HEK293 (cell line): ENCODE measurements around the gene CHD5.

ENCODE experiments used
- CTCF ChIA-PET: fragments of 350-600 bp; formaldehyde crosslinking; extraction: SDS; loops from one replicate; lab custom pipeline; 2021; ENCODE audit warnings: antibody characterized with exemption; lab: Yijun Ruan, JAX
- POLR2A ChIA-PET: fragments of 300-600 bp; formaldehyde crosslinking; extraction: SDS; loops from one replicate; lab custom pipeline; 2020; ENCODE audit warnings: antibody characterized with exemption, inconsistent platforms; lab: Yijun Ruan, JAX
- H3K27ac ChIP-seq: fragments of 200-500 bp; sonication (Bioruptor generic); 2 replicates; pipeline ENCODE4 v1.5.1; 2014; ENCODE audit warnings: low read depth, low read length, control low read depth, inconsistent platforms; ENCODE audit errors: extremely low read depth
- H3K36me3 ChIP-seq, 2 experiments: fragments of 200-500 bp in 1 of 2; sonication (Bioruptor generic) in 1 of 2; 1 replicate in 1 of 2; 2 replicates in 1 of 2; pipeline ENCODE4 v1.5.1; 2014 to 2017; ENCODE audit warnings: inconsistent platforms in 2 of 2, low read length in 2 of 2; ENCODE audit not compliant: control insufficient read depth in 2 of 2, insufficient read depth in 1 of 2
- H3K4me1 ChIP-seq: fragments of 200-500 bp; sonication (Bioruptor generic); 2 replicates; pipeline ENCODE4 v1.5.1; 2014; ENCODE audit warnings: mild to moderate bottlenecking, low read length, inconsistent platforms; ENCODE audit not compliant: control insufficient read depth, insufficient read depth
- H3K4me3 ChIP-seq: 2 replicates; pipeline ENCODE4 v1.5.1; 2011; ENCODE audit warnings: low read depth, mild to moderate bottlenecking, control low read depth, low read length, moderate library complexity
- H3K9me3 ChIP-seq: fragments of 200-500 bp; sonication (Bioruptor generic); 2 replicates; pipeline ENCODE4 v1.5.1; 2014; ENCODE audit warnings: low read depth, low read length, inconsistent platforms; ENCODE audit not compliant: control insufficient read depth, insufficient read depth
- HIC1 ChIP-seq: fragments of 450-650 bp; formaldehyde crosslinking; IDR thresholded peaks from 2 replicates; pipeline ENCODE4 v1.5.1; 2016; ENCODE audit warnings: missing biosample characterization, missing genetic modification characterization
- HOXA7 ChIP-seq: sonication (generic); formaldehyde crosslinking; IDR thresholded peaks from 2 replicates; pipeline ENCODE4 v1.8.1; 2022; ENCODE audit warnings: missing genetic modification reagents, borderline replicate concordance
- KLF16 ChIP-seq: fragments of 450-650 bp; formaldehyde crosslinking; IDR thresholded peaks from 2 replicates; pipeline ENCODE4 v1.5.1; 2017; ENCODE audit warnings: missing biosample characterization, missing genetic modification characterization
- SP3 ChIP-seq: fragments of 450-650 bp; formaldehyde crosslinking; IDR thresholded peaks from 2 replicates; pipeline ENCODE4 v1.5.1; 2016; ENCODE audit warnings: missing biosample characterization, missing genetic modification characterization
- ZBTB17 ChIP-seq: fragments of 450-650 bp; formaldehyde crosslinking; IDR thresholded peaks from 2 replicates; pipeline ENCODE4 v1.5.1; 2016; ENCODE audit warnings: missing biosample characterization, missing genetic modification characterization
- ZFP3 ChIP-seq: fragments of 450-650 bp; formaldehyde crosslinking; IDR thresholded peaks from 2 replicates; pipeline ENCODE4 v1.5.1; 2016; ENCODE audit warnings: low read depth, missing biosample characterization, missing genetic modification characterization
- ZNF112 ChIP-seq: fragments of 450-650 bp; formaldehyde crosslinking; IDR thresholded peaks from 2 replicates; pipeline ENCODE4 v1.5.0; 2017; ENCODE audit warnings: missing biosample characterization, missing genetic modification characterization
- ZNF114 ChIP-seq: fragments of 450-650 bp; formaldehyde crosslinking; IDR thresholded peaks from 2 replicates; pipeline ENCODE4 v1.5.0; 2017; ENCODE audit warnings: missing biosample characterization, missing genetic modification characterization
- ZNF146 ChIP-seq: fragments of 450-650 bp; formaldehyde crosslinking; IDR thresholded peaks from 2 replicates; pipeline ENCODE4 v1.5.1; 2016; ENCODE audit warnings: missing biosample characterization, missing genetic modification characterization
- ZNF266 ChIP-seq: fragments of 450-650 bp; formaldehyde crosslinking; IDR thresholded peaks from 2 replicates; pipeline ENCODE4 v1.5.1; 2016; ENCODE audit warnings: missing biosample characterization, missing genetic modification characterization, low read depth
- ZNF274 ChIP-seq, 2 experiments: fragments of 200-500 bp in 1 of 2; fragments of 450-650 bp in 1 of 2; sonication (Bioruptor generic) in 1 of 2; formaldehyde crosslinking in 1 of 2; IDR thresholded peaks; 2 replicates each; pipeline versions ENCODE4 v1.5.1 to v1.6.1; 2014 to 2016; ENCODE audit warnings: borderline replicate concordance in 1 of 2, inconsistent platforms in 1 of 2, low read length in 1 of 2, missing biosample characterization in 1 of 2, missing genetic modification characterization in 1 of 2
- ZNF366 ChIP-seq: fragments of 450-650 bp; formaldehyde crosslinking; conservative IDR thresholded peaks from 2 replicates; pipeline ENCODE4 v1.5.1; 2016; ENCODE audit warnings: missing biosample characterization, missing genetic modification characterization
- ZNF449 ChIP-seq: fragments of 450-650 bp; formaldehyde crosslinking; IDR thresholded peaks from 2 replicates; pipeline ENCODE4 v1.5.1; 2017; ENCODE audit warnings: missing biosample characterization, mild to moderate bottlenecking, missing genetic modification characterization, moderate library complexity
- ZNF473 ChIP-seq: fragments of 450-650 bp; formaldehyde crosslinking; IDR thresholded peaks from 2 replicates; pipeline ENCODE4 v1.5.1; 2017; ENCODE audit warnings: missing biosample characterization, missing genetic modification characterization
- ZNF501 ChIP-seq: fragments of 450-650 bp; formaldehyde crosslinking; IDR thresholded peaks from 2 replicates; pipeline ENCODE4 v1.5.1; 2016; ENCODE audit warnings: missing biosample characterization, missing genetic modification characterization
- ZNF521 ChIP-seq: fragments of 450-650 bp; formaldehyde crosslinking; IDR thresholded peaks from 2 replicates; pipeline ENCODE4 v1.5.1; 2017; ENCODE audit warnings: missing biosample characterization, mild to moderate bottlenecking, missing genetic modification characterization
- ZNF585B ChIP-seq: fragments of 450-650 bp; formaldehyde crosslinking; IDR thresholded peaks from 2 replicates; pipeline ENCODE4 v1.5.1; 2016; ENCODE audit warnings: missing biosample characterization, missing genetic modification characterization
- ZNF664 ChIP-seq: fragments of 450-650 bp; formaldehyde crosslinking; IDR thresholded peaks from 2 replicates; pipeline ENCODE4 v1.5.1; 2016; ENCODE audit warnings: missing biosample characterization, missing genetic modification characterization
- ZNF776 ChIP-seq: fragments of 450-650 bp; formaldehyde crosslinking; IDR thresholded peaks from 2 replicates; pipeline ENCODE4 v1.5.0; 2017; ENCODE audit warnings: missing biosample characterization, missing genetic modification characterization, borderline replicate concordance
- ZNF791 ChIP-seq: fragments of 450-650 bp; formaldehyde crosslinking; IDR thresholded peaks from 2 replicates; pipeline ENCODE4 v1.5.1; 2016; ENCODE audit warnings: missing biosample characterization, missing genetic modification characterization
- ZNF792 ChIP-seq: fragments of 450-650 bp; formaldehyde crosslinking; IDR thresholded peaks from 2 replicates; pipeline ENCODE4 v1.5.1; 2016; ENCODE audit warnings: missing biosample characterization, missing genetic modification characterization
- ZSCAN23 ChIP-seq: fragments of 450-650 bp; formaldehyde crosslinking; IDR thresholded peaks from 2 replicates; pipeline ENCODE4 v1.5.1; 2016; ENCODE audit warnings: missing biosample characterization, missing genetic modification characterization
- ZSCAN30 ChIP-seq: fragments of 450-650 bp; IDR thresholded peaks from 2 replicates; pipeline ENCODE4 v1.5.1; 2018; ENCODE audit warnings: missing biosample characterization, mild to moderate bottlenecking, missing genetic modification characterization, moderate library complexity

The CHD5 gene

GRCh38 chr1:6177681-6178380, 2.3 kb downstream of the CHD5 start:
- POLR2A ChIA-PET: interaction anchor here (0.5 kb wide), 1 partner anchor 38 kb away, joined by 3 read pairs; no protein-coding TSS in a partner anchor
- H3K36me3 ChIP-seq: no peaks in the 10 kb centered on the region
- H3K4me1 ChIP-seq: no peaks in the 10 kb centered on the region
- no peak overlapping the region for H3K27ac ChIP-seq
- H3K9me3 ChIP-seq: no peaks in the 10 kb centered on the region
- no peak overlapping the region for H3K4me3 ChIP-seq
- CTCF ChIA-PET: interaction anchor here (0.7 to 1.2 kb wide), 4 partner anchors 10 to 144 kb away, joined by 3 to 4 read pairs (median 3); no protein-coding TSS in a partner anchor
- TF ChIP-seq HIC1 (tag by site-specific recombination): no peak
- TF ChIP-seq ZSCAN23 (tag by site-specific recombination): no peak
- TF ChIP-seq ZNF776 (tag by site-specific recombination): no peak
- no peak for TF ChIP-seq ZNF501 (tag by site-specific recombination)
- TF ChIP-seq ZNF521: no peak

GRCh38 chr1:6176779-6177178, 3.3 kb downstream of the CHD5 start:
- Histone ChIP-seq H3K27ac (no peak overlapping the region), H3K36me3 (no peaks in the 10 kb centered on the region), H3K9me3 (no peaks in the 10 kb centered on the region), H3K4me3 (no peak overlapping the region), H3K4me1 (no peaks in the 10 kb centered on the region)
- CTCF ChIA-PET: interaction anchor here (1.1 to 1.2 kb wide), 2 partner anchors 11 to 28 kb away, joined by 3 read pairs; no protein-coding TSS in a partner anchor
- TF ChIP-seq ZNF274 (IDR thresholded peaks at IDR 0.05; ENCODE audit: low read length) (no peak), ZNF274 (tag by site-specific recombination; IDR thresholded peaks at IDR 0.05; ENCODE audit: borderline replicate concordance) (no peak)
- POLR2A ChIA-PET: interaction anchor here (0.8 kb wide), 1 partner anchor 15 kb away, joined by 3 read pairs; no protein-coding TSS in a partner anchor

GRCh38 chr1:6175411-6175828, 4.7 kb downstream of the CHD5 start:
- Histone ChIP-seq H3K4me1 (no peaks in the 10 kb centered on the region), H3K9me3 (no peaks in the 10 kb centered on the region), H3K36me3 (no peaks in the 10 kb centered on the region), H3K27ac (no peak overlapping the region), H3K4me3 (no peak overlapping the region)
- TF ChIP-seq ZBTB17 (peak; percentile 93), KLF16 (tag by site-specific recombination) (peak; percentile 18; the same call in 1 of the 2 replicates), ZNF791 (tag by site-specific recombination) (no peak), ZNF146 (no peak), ZNF112 (peak; percentile 17; the same call in 1 of the 2 replicates), ZNF366 (tag by site-specific recombination) (peak; percentile 93)
- CTCF ChIA-PET: no interaction called here
- POLR2A ChIA-PET: no interaction called here

- CTCF ChIA-PET: no interaction called here
- Histone ChIP-seq H3K36me3 (no peaks in the 10 kb centered on the region), H3K4me1 (no peaks in the 10 kb centered on the region), H3K4me3 (no peak overlapping the region), H3K27ac (no peak overlapping the region), H3K9me3 (no peaks in the 10 kb centered on the region)
- POLR2A ChIA-PET: no interaction called here
- TF ChIP-seq ZNF274 (IDR thresholded peaks at IDR 0.05; ENCODE audit: low read length) (no peak), ZNF274 (tag by site-specific recombination; IDR thresholded peaks at IDR 0.05; ENCODE audit: borderline replicate concordance) (no peak), SP3 (tag by site-specific recombination) (no peak), ZFP3 (tag by site-specific recombination) (0 out of 2 replicates have a peak, but pooled peaks have one; percentile 1), ZBTB17 (peak; percentile 100), ZNF585B (no peak), ZNF449 (tag by site-specific recombination) (no peak), ZSCAN30 (tag by site-specific recombination) (no peak), ZNF114 (tag by site-specific recombination) (no peak), HOXA7 (CRISPR knock-in tag) (no peak), ZNF473 (tag by site-specific recombination) (0 out of 2 replicates have a peak, but pooled peaks have one; percentile 7), ZNF266 (no peak), ZNF792 (no peak), ZNF664 (no peak)
Observed at GRCh38 chr1:6174621-6175410, 5.3 kb downstream of the CHD5 start.
